Measurements from ENCODE around the gene FEM1C.

The FEM1C gene, protein sequence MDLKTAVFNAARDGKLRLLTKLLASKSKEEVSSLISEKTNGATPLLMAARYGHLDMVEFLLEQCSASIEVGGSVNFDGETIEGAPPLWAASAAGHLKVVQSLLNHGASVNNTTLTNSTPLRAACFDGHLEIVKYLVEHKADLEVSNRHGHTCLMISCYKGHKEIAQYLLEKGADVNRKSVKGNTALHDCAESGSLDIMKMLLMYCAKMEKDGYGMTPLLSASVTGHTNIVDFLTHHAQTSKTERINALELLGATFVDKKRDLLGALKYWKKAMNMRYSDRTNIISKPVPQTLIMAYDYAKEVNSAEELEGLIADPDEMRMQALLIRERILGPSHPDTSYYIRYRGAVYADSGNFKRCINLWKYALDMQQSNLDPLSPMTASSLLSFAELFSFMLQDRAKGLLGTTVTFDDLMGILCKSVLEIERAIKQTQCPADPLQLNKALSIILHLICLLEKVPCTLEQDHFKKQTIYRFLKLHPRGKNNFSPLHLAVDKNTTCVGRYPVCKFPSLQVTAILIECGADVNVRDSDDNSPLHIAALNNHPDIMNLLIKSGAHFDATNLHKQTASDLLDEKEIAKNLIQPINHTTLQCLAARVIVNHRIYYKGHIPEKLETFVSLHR

GRCh38 chr5:115544436-115545350 is at the start of gene FEM1C:
Gene FEM1C (minus strand): TSS chr5:115544775. CDS start chr5:115543493, 1,282 bp downstream.
- DNase-seq, result peak; percentile 73

GRCh38 chr5:115589043-115589442 is 44.5 kb upstream of the FEM1C start:
- DNase-seq, result no peak

GRCh38 chr5:115588640-115589039 is 44.1 kb upstream of the FEM1C start:
- no peak for DNase-seq

DNA sequence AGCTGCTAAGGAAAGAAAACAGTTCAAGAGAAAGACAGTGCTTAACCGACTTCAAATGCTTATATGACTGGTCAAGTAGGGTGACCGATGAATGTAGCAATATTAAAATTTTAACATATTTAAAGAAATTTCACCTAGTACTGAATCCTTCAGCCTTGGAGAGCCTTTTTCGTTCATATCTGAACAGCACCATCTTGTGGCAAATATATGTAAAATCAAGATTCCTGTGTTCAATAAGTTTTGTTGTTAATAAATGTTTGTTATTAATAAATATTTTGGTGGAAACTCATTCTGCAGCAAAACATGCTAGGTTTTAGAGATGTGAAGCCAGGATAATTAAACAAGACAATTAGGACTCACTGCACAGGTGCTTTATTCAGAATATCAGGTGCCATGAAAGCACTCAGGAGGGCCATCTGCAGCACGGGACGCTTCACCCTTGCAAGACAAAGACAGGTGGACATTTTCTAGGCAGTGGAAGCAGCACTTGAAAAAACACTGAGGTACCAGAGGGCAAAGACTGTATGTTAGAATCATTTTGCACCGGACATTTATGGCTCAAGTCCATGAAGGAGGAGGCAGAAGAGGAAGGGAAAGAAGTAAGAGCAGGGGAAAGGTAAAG is 42.1 kb upstream of the FEM1C start:
- no peak for DNase-seq

GRCh38 chr5:115585265-115585664 is 40.7 kb upstream of the FEM1C start:
- no peak for DNase-seq

DNA sequence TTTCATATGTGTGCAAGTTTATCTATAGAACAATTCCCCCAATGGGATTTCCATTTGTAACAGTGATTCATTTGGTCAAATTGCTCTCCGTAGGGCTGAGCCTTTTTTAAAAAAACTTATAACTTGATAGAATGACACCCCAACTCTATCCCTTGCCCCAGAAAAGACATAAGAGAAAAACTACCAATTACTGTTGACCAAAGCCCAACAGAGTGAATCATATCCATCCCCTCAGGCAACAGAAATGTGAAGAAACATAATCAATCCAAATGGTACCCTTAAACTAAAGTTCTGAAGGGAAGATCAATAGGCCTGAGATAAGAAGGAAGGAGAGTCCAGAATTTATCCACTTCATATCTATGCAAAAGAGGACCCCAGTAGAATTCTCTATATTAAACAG is 39.9 kb upstream of the FEM1C start:
- DNase-seq, result no peak

DNA sequence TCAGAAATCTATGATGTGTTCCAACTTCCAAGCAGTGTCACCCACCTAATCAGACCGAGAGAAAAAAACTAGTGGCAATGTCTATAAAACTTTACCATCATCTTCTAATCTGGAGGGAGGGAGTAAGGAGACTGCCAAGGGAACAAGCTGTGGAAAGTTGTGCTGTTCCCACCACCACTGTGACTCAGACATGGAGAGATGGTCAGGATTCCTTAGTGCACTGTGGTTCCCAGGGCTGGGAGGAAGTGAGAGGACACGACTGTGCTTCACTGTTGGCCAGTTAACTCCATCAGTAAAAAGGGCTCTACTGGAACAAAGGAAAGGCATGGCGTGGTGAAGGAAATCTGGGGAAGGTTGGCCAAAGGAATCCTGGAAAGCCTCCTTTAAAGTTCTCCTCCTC is 38.9 kb upstream of the FEM1C start:
- DNase-seq, result no peak

DNA sequence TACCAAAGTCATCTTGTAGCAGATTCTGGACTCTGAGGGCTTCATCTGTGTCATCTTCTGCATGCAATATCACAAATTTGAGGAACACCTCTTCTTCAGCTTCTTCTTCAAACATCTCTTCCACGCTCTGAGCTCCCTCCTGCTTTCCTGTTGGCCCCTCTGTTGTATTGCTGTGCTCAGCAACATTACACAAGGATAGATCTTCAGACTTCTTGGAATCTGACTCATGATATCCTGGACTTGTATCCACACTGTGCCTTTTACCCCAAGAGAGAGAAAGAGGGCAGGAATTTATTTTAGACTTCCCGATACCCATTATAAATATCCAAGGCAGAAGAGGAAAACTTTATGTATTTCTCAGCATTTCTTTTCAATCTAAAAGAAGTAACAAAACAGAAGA is 36.4 kb upstream of the FEM1C start:
- no peak for DNase-seq

GRCh38 chr5:115579747-115580173 is 35.2 kb upstream of the FEM1C start:
- no peak for DNase-seq

DNA sequence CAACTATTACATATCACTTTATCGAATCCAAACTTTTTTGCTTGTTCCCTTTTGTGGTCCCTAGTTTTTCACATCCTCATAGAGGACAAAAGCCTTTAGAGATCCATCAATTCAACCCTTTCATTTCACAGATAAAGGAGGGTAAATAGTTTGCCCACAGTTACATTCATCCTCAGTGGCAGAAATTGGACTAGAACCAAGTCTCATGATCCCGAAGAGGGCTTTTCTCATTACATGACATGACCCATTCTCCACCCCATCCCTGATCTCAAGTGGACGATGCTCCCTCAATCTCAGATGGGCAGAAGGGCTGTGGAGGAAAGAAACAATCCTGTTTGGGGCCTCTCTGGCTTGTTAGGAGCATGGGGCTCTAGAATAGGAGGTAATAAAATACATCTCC is 34.6 kb upstream of the FEM1C start:
- no peak for DNase-seq

DNA sequence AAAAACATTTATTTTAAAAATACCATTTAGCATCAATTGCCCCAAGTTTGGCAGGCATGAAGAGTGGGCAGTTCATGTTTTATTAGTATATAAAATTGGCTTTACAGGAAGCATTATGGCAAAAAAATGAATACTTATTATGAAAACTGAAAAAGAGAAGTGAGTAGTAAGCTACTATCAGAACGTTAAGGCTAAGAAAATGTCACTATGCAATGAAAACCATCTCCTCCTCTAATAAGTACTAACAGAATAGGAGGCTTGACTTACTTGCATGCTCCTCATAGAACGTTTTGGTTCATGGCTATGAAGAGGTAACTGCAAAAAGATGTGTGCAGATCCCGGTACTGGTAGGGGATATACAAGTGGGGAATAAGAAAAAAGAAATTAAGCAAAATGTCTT is 34.1 kb upstream of the FEM1C start:
- no peak for DNase-seq

- no peak for DNase-seq
Observed at GRCh38 chr5:115577741-115578140, 33.2 kb upstream of the FEM1C start.

DNA sequence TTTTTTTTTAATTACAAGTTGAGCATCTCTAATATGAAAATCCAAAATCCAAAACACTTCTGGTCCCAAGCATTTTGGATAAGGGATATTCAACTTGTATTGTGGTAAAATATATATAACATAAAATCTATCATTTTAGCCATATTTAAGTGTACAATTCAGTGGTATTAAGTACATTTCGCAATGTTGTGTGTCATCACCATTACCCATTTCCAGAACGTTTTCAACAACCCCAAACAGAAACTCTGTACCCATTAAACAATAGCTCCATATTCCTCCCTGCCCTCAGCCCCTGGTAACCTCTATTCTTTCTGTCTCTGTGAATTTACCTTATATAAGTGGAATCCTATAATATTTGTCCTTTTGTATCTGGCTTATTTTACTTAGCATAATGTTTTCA is 32.8 kb upstream of the FEM1C start:
- no peak for DNase-seq

- no peak for DNase-seq
Observed at GRCh38 chr5:115575167-115576070, 30.8 kb upstream of the FEM1C start.

DNA sequence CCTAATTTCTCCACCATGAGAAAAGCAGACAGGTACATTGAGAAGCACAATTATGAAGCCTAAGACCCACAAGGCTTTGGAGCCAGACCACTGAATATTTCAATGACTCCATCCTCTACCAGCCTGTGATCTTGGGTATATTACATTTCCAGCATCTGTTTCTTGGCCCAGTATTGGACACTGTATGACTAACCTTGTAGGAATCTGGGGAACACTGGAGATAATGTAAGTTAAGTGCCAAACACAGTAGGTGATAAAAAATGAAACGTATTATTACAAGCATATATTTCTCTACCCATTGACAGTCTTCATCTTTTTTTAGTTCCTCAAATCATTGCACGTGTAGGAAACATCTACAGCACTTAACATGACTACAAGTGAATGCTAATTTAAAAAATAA is 28.6 kb upstream of the FEM1C start:
- DNase-seq, result no peak

DNA sequence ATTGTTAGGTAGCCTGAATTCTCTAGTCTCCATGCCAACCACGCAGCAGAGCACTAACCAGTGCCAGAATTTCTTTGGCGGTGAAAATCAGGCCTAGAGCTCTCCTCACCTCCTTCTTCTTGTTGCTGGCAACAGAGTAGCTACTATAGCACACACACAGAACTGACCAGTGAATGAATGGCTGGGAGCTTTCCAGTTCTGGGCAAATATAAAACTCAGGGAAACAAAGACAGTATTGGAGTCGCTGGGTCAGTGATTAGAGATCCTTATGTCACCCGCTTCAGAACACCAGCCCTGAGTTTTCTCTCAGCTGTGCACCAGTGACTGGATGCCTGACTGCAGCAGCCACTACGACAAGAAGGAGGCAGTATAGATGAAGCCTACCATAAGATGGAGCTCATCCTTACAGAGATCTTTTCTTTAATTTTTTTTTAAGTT is 26.9 kb upstream of the FEM1C start:
- DNase-seq, result no peak

GRCh38 chr5:115568668-115569067 is 24.1 kb upstream of the FEM1C start:
- DNase-seq, result no peak

- no peak for DNase-seq
Observed at GRCh38 chr5:115565233-115565632, 20.7 kb upstream of the FEM1C start.

GRCh38 chr5:115561176-115561575 is 16.6 kb upstream of the FEM1C start:
- no peak for DNase-seq

DNA sequence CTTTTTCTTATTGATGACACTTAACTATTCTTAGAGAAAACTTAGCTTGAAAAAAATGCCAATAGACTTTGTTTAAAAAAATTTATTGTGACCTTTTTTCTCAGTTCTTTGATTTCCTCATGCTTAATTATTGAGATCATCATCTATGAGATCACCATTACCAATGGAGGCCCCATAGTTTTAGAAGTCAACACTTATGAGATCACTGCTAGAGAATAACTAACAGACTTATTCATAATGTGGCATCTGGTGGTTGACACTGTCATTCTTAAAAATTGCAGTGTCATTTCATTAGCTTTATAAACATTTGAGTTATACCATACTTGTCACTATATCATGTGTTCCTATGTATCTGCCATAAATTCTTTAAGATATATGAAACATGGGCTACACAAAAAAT is 14.9 kb upstream of the FEM1C start:
- DNase-seq, result no peak

- no peak for DNase-seq
Observed at GRCh38 chr5:115558388-115558956, 13.9 kb upstream of the FEM1C start.
